ENCODE results near the gene KLHL28. TPM values are rescaled to one million over a fixed set of nuclear protein-coding genes. Genes with fewer than 3 reads are reported as not detected.
A peak's percentile ranks its signal among the peaks of the same experiment; 100 is the strongest.

Gene KLHL28
- total and polyA plus RNA-seq, 2 donors (not counting 3 experiments of a cell fraction or from before 2014, with no cell fraction given) = 2.9 to 7.3 TPM

DNA sequence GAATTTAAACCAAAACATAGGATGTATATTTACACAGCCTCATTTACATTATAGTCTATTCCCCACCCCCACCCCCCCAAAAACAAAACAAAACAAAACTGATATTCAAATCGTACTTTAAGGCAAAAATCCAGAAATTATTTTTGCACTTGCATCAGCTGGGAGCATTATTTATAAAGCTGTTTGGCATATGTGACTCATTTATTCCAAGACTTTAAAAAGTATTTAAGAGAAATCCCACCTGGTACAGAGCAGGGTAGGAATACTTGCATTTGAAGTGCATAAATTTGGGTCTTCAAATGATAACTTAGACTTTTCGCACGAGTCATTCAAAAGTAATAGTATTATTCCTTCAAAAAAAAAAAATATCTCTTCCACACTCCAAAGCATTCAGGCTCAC, 1.1 kb downstream of the KLHL28 start:
- FAIRE-seq (no peak), DNase-seq (ENCODE audit: low read depth, low spot score) (no peak)
- peaks cover 3% of the 10 kb centered on the region for H4K20me1 ChIP-seq (replicated peaks; ENCODE audit: control insufficient read depth, extremely low read depth, insufficient read depth, low read length)
- no peak overlapping the region for H2AFZ ChIP-seq (ENCODE audit: low read depth, low read length)
- POLR2A ChIA-PET = interaction anchor here (0.9 kb wide), 1 partner anchor 22 kb away, joined by 6 read pairs; no protein-coding TSS in a partner anchor
- BruUV-seq (replicated peaks) = no TSS peak
- H3K36me3 ChIP-seq (ENCODE audit: control insufficient read depth in 2 of 2, extremely low read depth in 1 of 2, insufficient read depth in 2 of 2, low read length in 2 of 2) = no peaks in the 10 kb centered on the region
- H3K4me3 ChIP-seq (replicated peaks in 1 of 3; ENCODE audit: insufficient read depth in 1 of 3, low read depth in 1 of 3, low read length in 3 of 3) = peak overlapping the region; percentile 45 to 83 (median 71)
- H3K4me2 ChIP-seq (ENCODE audit: insufficient read depth, low read length) = peak overlapping the region; percentile 99
- H3K9ac ChIP-seq (replicated peaks; ENCODE audit: extremely low read depth, insufficient read depth, low read length) = peak overlapping the region; percentile 65
- H3K79me2 ChIP-seq (ENCODE audit: control insufficient read depth, insufficient read depth, low read length) = peaks cover 74% of the 10 kb centered on the region
- peak overlapping the region; percentile 54 for H3K27ac ChIP-seq (ENCODE audit: insufficient read depth, low read depth, low read length)
- H3K9me3 ChIP-seq (replicated peaks; ENCODE audit: control insufficient read depth, insufficient read depth, low read length) = no peaks in the 10 kb centered on the region
- CTCF ChIA-PET = interaction anchor here (1.4 to 3.5 kb wide), 3 partner anchors 47 to 308 kb away, joined by 4 to 22 read pairs (median 5); partner anchors contain the start of gene MIS18BP1
- peaks cover 32% of the 10 kb centered on the region for H3K4me1 ChIP-seq (ENCODE audit: control insufficient read depth, extremely low read depth, insufficient read depth, low read length)
- dilution Hi-C loops (cut with MboI; ENCODE audit: extremely low pct_ligation_motif_present, low sequenced_read_pairs) (no loop called here), intact Hi-C loops (cut with micrococcal nuclease) (loop anchor here (1.0 to 5.0 kb wide), 3 partner anchors 48 to 293 kb away; partner anchors contain the start of gene MIS18BP1)
- no peaks in the 10 kb centered on the region for H3K27me3 ChIP-seq (ENCODE audit: control insufficient read depth in 2 of 2, insufficient read depth in 2 of 2, low read length in 2 of 2)
- TF ChIP-seq FOS (IDR thresholded peaks at IDR 0.05; ENCODE audit: borderline replicate concordance, insufficient read depth, low read length) (peak; percentile 3), JUN (IDR thresholded peaks at IDR 0.05; ENCODE audit: borderline replicate concordance, insufficient read depth, insufficient read length, low read depth) (no peak)
- H3K9me1 ChIP-seq (replicated peaks; ENCODE audit: control insufficient read depth, extremely low read depth, insufficient read depth, low read length) = no peaks in the 10 kb centered on the region

DNA sequence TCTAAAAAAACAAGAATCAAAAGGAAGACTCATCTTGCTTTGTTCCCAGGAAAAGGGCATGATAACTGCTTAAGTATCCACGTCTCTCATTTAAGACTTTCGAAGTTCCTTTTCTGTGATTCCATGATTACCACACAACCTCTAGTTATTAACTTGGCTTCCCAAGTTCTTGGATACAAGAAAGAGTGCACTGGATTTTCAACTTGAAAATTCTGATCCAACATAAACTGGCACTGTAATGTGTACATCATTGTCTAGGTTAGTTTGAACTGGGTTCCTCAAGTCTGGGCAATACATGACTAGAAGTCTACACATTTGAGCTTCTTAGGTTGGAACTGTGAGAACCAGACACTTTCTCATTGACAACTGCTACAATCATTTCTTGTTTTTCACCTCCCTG, 1.6 kb downstream of the KLHL28 start:
- Histone ChIP-seq H3K79me2 (ENCODE audit: control insufficient read depth, insufficient read depth, low read length) (peaks cover 74% of the 10 kb centered on the region), H3K9me3 (replicated peaks; ENCODE audit: control insufficient read depth, insufficient read depth, low read length) (no peaks in the 10 kb centered on the region), H3K4me2 (ENCODE audit: insufficient read depth, low read length) (peak overlapping the region; percentile 99), H3K4me1 (ENCODE audit: control insufficient read depth, extremely low read depth, insufficient read depth, low read length) (peaks cover 27% of the 10 kb centered on the region), H3K9me1 (replicated peaks; ENCODE audit: control insufficient read depth, extremely low read depth, insufficient read depth, low read length) (no peaks in the 10 kb centered on the region), H3K4me3 (replicated peaks in 1 of 3; ENCODE audit: insufficient read depth in 1 of 3, low read depth in 1 of 3, low read length in 3 of 3) (peak overlapping the region in 1 of 3 experiments; percentile 71), H3K27ac (ENCODE audit: insufficient read depth, low read depth, low read length) (no peak overlapping the region), H2AFZ (ENCODE audit: low read depth, low read length) (no peak overlapping the region), H3K9ac (replicated peaks; ENCODE audit: extremely low read depth, insufficient read depth, low read length) (no peak overlapping the region), H3K36me3 (ENCODE audit: control insufficient read depth in 2 of 2, extremely low read depth in 1 of 2, insufficient read depth in 2 of 2, low read length in 2 of 2) (no peaks in the 10 kb centered on the region), H3K27me3 (ENCODE audit: control insufficient read depth in 2 of 2, insufficient read depth in 2 of 2, low read length in 2 of 2) (no peaks in the 10 kb centered on the region), H4K20me1 (replicated peaks; ENCODE audit: control insufficient read depth, extremely low read depth, insufficient read depth, low read length) (peaks cover 3% of the 10 kb centered on the region)
- intact Hi-C loops (cut with micrococcal nuclease) = loop anchor here (5.0 kb wide), 1 partner anchor 48 kb away; no protein-coding TSS in a partner anchor
- BruUV-seq (replicated peaks) = no TSS peak
- TF ChIP-seq FOS (IDR thresholded peaks at IDR 0.05; ENCODE audit: borderline replicate concordance, insufficient read depth, low read length) (no peak), JUN (IDR thresholded peaks at IDR 0.05; ENCODE audit: borderline replicate concordance, insufficient read depth, insufficient read length, low read depth) (no peak), POLR2A (IDR thresholded peaks at IDR 0.05; ENCODE audit: low read depth, low read length) (no peak), MYC (IDR thresholded peaks at IDR 0.05; ENCODE audit: low read depth, low read length) (no peak), POLR2AphosphoS5 (IDR thresholded peaks at IDR 0.05; ENCODE audit: insufficient read depth, low read depth, low read length) (no peak), EZH2 (IDR thresholded peaks at IDR 0.05; ENCODE audit: borderline replicate concordance, low read depth, low read length, severe bottlenecking) (no peak), GATA2 (IDR thresholded peaks at IDR 0.05; ENCODE audit: insufficient read depth, insufficient read length, low read depth, low read length) (no peak)
- TF ChIP-seq, protein P1, sequence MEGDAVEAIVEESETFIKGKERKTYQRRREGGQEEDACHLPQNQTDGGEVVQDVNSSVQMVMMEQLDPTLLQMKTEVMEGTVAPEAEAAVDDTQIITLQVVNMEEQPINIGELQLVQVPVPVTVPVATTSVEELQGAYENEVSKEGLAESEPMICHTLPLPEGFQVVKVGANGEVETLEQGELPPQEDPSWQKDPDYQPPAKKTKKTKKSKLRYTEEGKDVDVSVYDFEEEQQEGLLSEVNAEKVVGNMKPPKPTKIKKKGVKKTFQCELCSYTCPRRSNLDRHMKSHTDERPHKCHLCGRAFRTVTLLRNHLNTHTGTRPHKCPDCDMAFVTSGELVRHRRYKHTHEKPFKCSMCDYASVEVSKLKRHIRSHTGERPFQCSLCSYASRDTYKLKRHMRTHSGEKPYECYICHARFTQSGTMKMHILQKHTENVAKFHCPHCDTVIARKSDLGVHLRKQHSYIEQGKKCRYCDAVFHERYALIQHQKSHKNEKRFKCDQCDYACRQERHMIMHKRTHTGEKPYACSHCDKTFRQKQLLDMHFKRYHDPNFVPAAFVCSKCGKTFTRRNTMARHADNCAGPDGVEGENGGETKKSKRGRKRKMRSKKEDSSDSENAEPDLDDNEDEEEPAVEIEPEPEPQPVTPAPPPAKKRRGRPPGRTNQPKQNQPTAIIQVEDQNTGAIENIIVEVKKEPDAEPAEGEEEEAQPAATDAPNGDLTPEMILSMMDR (IDR thresholded peaks at IDR 0.05; ENCODE audit: extremely low read depth in 1 of 2, insufficient read depth in 1 of 2, low read depth in 1 of 2, low read length in 2 of 2) = no peak
- TF ChIP-seq, protein P2, sequence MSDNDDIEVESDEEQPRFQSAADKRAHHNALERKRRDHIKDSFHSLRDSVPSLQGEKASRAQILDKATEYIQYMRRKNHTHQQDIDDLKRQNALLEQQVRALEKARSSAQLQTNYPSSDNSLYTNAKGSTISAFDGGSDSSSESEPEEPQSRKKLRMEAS (IDR thresholded peaks at IDR 0.05; ENCODE audit: insufficient read depth, insufficient read length) = no peak
- FAIRE-seq (no peak), DNase-seq (ENCODE audit: low read depth, low spot score) (peak; percentile 11)
- ChIA-PET CTCF (interaction anchor here (1.4 kb wide), 1 partner anchor 308 kb away, joined by 4 read pairs; no protein-coding TSS in a partner anchor), POLR2A (interaction anchor here (0.9 kb wide), 1 partner anchor 22 kb away, joined by 6 read pairs; no protein-coding TSS in a partner anchor)
- dilution Hi-C loops (cut with MboI; ENCODE audit: extremely low pct_ligation_motif_present, low sequenced_read_pairs) = no loop called here

Data from endothelial cell of umbilical vein (primary cell).